Upper lobe of right lung (tissue), 1 donor: ENCODE results near the gene JARID2. TPM values are rescaled to one million over a fixed set of nuclear protein-coding genes. Genes with fewer than 3 reads are reported as not detected.

Source experiments
- ATAC-seq: fragments of 200-7000 bp; cut with Tn5 transposase; one replicate; pipeline ENCODE4 v1.9.1; 2020; ENCODE audit warnings: mild to moderate bottlenecking, moderate library complexity
- DNase-seq: peaks from one replicate; pipeline ENCODE4 v3.0.0-alpha.2; 2020
- H3K27ac ChIP-seq: fragments of 200-600 bp; one replicate; pipeline ENCODE4 v1.8.0; 2022
- H3K27me3 ChIP-seq: fragments of 200-600 bp; one replicate; pipeline ENCODE4 v1.8.0; 2022; ENCODE audit warnings: mild to moderate bottlenecking
- H3K36me3 ChIP-seq: fragments of 200-600 bp; one replicate; pipeline ENCODE4 v1.8.0; 2022
- H3K4me1 ChIP-seq: fragments of 200-600 bp; one replicate; pipeline ENCODE4 v1.8.0; 2022
- H3K4me3 ChIP-seq: fragments of 200-600 bp; one replicate; pipeline ENCODE4 v1.8.0; 2022; ENCODE audit warnings: mild to moderate bottlenecking
- H3K9me3 ChIP-seq: fragments of 200-600 bp; one replicate; pipeline ENCODE4 v1.8.0; 2022
- CTCF ChIP-seq: fragments of 200-600 bp; IDR thresholded peaks from one replicate; pipeline ENCODE4 v1.8.0; 2022; ENCODE audit warnings: antibody characterized with exemption
- intact Hi-C: fragments of 100-400 bp; cut with DNase I; formaldehyde crosslinking; loops from one replicate; pipeline ENCODE4 v1.11.0; 2022
- total RNA-seq: library from RNA; stranded (reverse); fragmentation: NEBNext Ultra II Directional; extraction: Animal tissue kit (Norgen Biotek cat#: 25700); gene quantifications from one replicate; pipeline ENCODE4 v1.2.1, GENCODE V29; 2021
- donor health status: DM: no; HTN: yes; CAD: no; lungs with severe emphysema.

Gene JARID2
- total RNA-seq, 1 donor from 2014 or later, result 15.1 TPM

GRCh38 chr6:15243910-15244619 lies 1.8 kb upstream of the JARID2 start:
- Histone ChIP-seq H3K9me3 (no peaks in the 10 kb centered on the region), H3K27ac (peak overlapping the region; percentile 93), H3K36me3 (no peaks in the 10 kb centered on the region), H3K4me3 (peak overlapping the region; percentile 91), H3K4me1 (peaks cover 9% of the 10 kb centered on the region), H3K27me3 (no peaks in the 10 kb centered on the region)
- DNase-seq (no peak), ATAC-seq (no peak)
- intact Hi-C loops, result no loop called here
- TF ChIP-seq CTCF, result no peak

GRCh38 chr6:15244620-15245360 lies 1.1 kb upstream of the JARID2 start:
- no peak for TF ChIP-seq CTCF
- intact Hi-C loops, result no loop called here
- no peaks in the 10 kb centered on the region for H3K36me3 ChIP-seq
- H3K27me3 ChIP-seq, result no peaks in the 10 kb centered on the region
- H3K4me3 ChIP-seq, result peak overlapping the region; percentile 91
- DNase-seq (peak; percentile 90), ATAC-seq (peak; percentile 38)
- no peaks in the 10 kb centered on the region for H3K9me3 ChIP-seq
- H3K4me1 ChIP-seq, result peaks cover 17% of the 10 kb centered on the region
- peak overlapping the region; percentile 93 for H3K27ac ChIP-seq

DNA sequence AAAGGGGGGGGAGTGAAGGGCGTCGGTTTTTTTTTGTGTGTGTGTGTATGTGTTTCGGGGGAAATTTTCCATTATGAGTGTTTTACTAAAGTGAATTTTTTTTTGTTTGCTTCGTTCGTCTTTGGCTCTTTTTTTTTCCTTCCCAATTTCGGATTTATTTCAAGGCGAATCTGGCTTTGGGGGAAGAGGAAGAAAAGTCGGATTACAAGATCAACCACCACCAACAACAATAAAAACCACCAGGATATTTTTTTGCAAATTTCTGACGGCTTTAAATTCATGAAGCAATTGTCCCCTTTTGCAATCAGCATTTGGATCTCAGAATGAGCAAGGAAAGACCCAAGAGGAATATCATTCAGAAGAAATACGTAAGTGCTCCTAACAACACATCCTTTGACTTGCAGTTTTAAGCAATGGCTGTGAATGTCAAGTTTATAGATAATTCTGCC lies 372 bp downstream of the JARID2 start:
- Histone ChIP-seq H3K4me3 (peak overlapping the region; percentile 91), H3K27ac (peak overlapping the region; percentile 93), H3K9me3 (no peaks in the 10 kb centered on the region), H3K27me3 (no peaks in the 10 kb centered on the region), H3K36me3 (no peaks in the 10 kb centered on the region), H3K4me1 (peaks cover 21% of the 10 kb centered on the region)
- intact Hi-C loops, result no loop called here
- ATAC-seq (no peak), DNase-seq (no peak)
- TF ChIP-seq CTCF, result no peak

DNA sequence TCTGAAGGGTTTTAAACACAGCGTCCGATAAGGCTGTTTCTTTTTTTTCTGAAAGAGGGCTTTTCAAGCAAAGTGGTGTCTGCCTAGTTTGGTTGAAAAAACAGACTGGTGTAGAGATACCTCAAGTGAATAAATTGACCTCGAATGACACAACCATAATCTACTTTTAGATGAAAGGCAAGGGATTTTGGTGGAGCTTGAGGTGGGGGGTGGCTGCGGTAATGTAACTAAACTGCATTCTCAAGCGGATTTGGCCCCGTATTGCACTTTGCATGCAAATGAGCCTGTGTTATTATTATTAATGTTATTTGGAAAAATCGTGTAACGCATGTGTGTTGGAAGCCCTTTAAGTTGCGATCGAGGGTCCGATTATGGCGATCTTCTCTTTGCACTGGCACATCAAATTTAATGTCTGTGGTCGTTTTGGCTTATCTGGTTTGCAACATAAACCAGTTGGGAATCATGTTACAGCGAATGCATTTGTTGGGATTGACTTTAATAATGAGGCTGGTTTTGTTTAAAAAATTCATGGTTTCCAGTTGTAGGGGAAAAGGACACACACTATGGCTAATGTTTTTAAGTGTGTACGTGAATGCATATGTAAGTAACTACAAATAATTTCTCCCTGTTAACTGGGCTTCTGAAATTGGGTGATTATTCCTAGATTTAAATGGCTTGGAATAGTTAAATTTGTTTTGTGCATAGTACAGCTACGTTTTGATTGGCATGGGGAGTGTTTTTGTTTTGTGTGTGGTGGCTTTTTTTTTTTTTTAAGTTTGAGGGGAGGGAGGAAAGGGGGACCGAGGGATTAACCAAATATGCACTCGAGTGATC lies 1.0 kb downstream of the JARID2 start:
- peak overlapping the region; percentile 93 for H3K27ac ChIP-seq
- TF ChIP-seq CTCF, result no peak
- H3K27me3 ChIP-seq, result no peaks in the 10 kb centered on the region
- ATAC-seq (no peak), DNase-seq (peak; percentile 16)
- H3K4me1 ChIP-seq, result peaks cover 27% of the 10 kb centered on the region
- intact Hi-C loops, result no loop called here
- peak overlapping the region; percentile 91 for H3K4me3 ChIP-seq
- no peaks in the 10 kb centered on the region for H3K9me3 ChIP-seq
- H3K36me3 ChIP-seq, result no peaks in the 10 kb centered on the region

- ATAC-seq (peak; percentile 3), DNase-seq (peak; percentile 86)
- peak overlapping the region; percentile 91 for H3K4me3 ChIP-seq
- H3K36me3 ChIP-seq, result no peaks in the 10 kb centered on the region
- H3K27me3 ChIP-seq, result no peaks in the 10 kb centered on the region
- intact Hi-C loops, result no loop called here
- H3K4me1 ChIP-seq, result peaks cover 35% of the 10 kb centered on the region
- H3K9me3 ChIP-seq, result no peaks in the 10 kb centered on the region
- TF ChIP-seq CTCF, result peak; percentile 16
- H3K27ac ChIP-seq, result peak overlapping the region; percentile 89
Measured at GRCh38 chr6:15247500-15248450, 1.9 kb downstream of the JARID2 start.
